Measurements from ENCODE around the gene SORBS2. TPM values are rescaled to one million over a fixed set of nuclear protein-coding genes. Genes with fewer than 3 reads are reported as not detected.

SORBS2 gene
- total RNA-seq, 4 donors from 2014 or later, result 17.4 to 40.8 (median 21.9) TPM

DNA sequence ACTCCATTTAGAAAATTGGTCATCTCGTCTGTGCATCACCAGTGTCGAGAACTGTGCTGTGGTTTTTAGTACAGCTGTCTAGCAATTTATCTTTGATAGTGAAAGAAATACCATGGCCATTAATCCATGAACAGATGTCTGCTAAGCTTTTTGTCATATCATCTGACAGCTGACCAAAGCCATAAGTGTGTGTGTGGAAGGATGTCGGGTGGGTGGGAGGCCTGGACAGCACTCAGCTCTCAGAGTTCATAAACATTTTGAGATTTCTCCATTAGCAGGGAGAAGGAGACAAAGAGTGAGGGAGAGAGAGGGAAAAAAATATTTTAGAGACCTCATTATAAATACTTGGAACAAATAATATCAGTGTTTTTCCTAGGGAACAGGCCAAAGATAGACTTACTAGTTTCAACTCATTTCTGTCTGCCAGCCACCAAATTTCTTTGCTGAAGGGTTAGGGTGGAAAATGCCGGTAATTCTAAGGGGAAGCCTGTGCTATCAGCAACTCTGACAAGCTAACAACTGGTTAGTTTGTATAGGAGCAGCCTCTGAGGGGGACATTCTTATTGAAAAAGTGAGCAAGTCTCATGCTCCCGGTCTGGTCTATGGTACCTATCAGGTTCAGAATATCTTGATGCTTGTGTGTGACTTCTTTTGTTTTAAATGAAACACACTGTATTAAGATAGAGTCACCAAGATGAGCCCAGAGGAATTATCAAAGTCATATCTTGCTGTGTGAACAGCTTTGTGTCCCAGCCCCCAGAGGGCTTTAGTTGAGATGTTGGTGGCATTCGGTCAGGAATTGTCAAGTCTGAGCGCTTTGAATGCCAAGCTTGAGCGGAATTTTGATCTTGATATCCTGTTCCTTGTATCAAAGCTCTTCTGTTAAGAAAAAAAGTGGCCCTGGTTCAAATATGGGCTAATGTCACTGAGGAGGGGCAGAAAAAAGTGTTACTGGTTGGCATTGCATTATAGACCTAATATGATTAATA, 234.7 kb downstream of the SORBS2 start:
- WGBS, result 85% methylated on average over 8 of the region's 8 CpGs
- no peaks in the 10 kb centered on the region for H3K9me3 ChIP-seq
- no peak overlapping the region for H3K27ac ChIP-seq
- TF ChIP-seq POLR2AphosphoS5 (IDR thresholded peaks at IDR 0.05) (no peak), POLR2A (IDR thresholded peaks at IDR 0.05) (no peak), EP300 (IDR thresholded peaks at IDR 0.05) (no peak), CTCF (IDR thresholded peaks at IDR 0.05) (no peak)
- no peak for DNase-seq (ENCODE audit: low spot score in 2 of 2)
- H3K4me1 ChIP-seq, result peaks cover 5% of the 10 kb centered on the region
- H3K4me3 ChIP-seq, result no peak overlapping the region
- H3K36me3 ChIP-seq, result no peaks in the 10 kb centered on the region
- H3K27me3 ChIP-seq, result no peaks in the 10 kb centered on the region

DNA sequence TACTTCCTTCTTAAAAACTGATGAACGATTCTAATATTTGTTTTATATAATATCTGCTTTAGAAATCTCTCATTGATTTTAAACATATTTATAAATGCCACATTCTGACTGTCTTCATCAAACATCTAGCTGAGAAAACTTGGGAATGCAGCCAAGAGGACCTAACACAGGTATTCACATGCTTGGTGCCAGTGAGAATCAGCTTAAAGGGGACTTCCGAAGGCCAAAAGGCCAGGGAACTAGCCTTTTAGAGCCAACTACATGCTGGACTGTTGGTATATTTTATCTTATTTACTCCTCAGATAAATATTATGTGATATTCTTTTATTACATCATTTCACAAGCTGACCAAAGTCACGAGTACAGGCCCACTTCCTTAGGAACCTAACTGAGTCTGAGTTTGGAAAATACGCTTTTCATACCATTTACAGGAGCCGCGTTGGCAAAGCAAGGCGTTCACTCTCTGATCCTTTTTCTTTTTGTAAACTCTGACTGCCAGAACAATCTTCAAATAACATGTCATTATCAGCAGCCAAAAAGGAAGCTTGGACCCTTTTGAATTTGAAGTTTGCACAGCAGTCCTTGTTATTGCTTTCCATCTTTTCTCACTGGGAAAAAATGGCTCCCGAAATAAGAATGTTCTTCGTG, 235.6 kb downstream of the SORBS2 start:
- TF ChIP-seq EP300 (IDR thresholded peaks at IDR 0.05) (no peak), POLR2A (IDR thresholded peaks at IDR 0.05) (no peak), POLR2AphosphoS5 (IDR thresholded peaks at IDR 0.05) (no peak), CTCF (IDR thresholded peaks at IDR 0.05) (no peak)
- Histone ChIP-seq H3K27ac (no peak overlapping the region), H3K36me3 (no peaks in the 10 kb centered on the region), H3K4me3 (no peak overlapping the region), H3K9me3 (no peaks in the 10 kb centered on the region), H3K27me3 (no peaks in the 10 kb centered on the region), H3K4me1 (peaks cover 5% of the 10 kb centered on the region)
- no peak for DNase-seq (ENCODE audit: low spot score in 2 of 2)
- WGBS, result 79% methylated on average over 9 of the region's 9 CpGs

DNA sequence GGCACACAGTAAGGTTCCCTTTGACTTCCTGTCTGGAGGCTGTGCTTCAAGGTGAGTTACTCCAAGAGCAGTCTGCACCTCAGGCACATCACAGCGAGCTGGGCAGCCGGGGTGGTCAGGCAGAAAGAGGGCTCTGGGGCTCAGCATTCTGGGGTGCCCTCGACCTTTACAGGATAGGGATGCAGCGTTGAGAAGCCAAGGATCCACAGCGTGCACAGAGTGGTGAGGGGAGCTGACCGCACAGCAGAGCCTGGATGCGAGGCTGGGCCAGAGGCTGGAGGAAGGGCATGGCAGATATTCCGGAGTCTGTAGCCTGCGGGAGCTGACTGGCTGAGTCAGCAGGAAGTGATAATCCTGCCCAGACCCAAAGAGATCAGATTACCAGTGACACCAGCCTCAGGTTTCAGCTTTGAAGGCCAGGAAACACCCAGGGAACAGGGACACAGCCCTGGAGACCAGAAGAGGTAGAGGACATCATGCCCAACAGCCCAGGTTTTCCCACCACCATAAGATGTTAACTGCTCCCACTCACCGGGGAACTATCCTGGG, 238.3 kb downstream of the SORBS2 start:
- no peak overlapping the region for H3K4me3 ChIP-seq
- H3K27ac ChIP-seq, result no peak overlapping the region
- no peaks in the 10 kb centered on the region for H3K36me3 ChIP-seq
- H3K4me1 ChIP-seq, result peaks cover 5% of the 10 kb centered on the region
- no peaks in the 10 kb centered on the region for H3K27me3 ChIP-seq
- 57% methylated on average over 10 of the region's 10 CpGs for WGBS
- TF ChIP-seq POLR2A (IDR thresholded peaks at IDR 0.05), result no peak
- no peak for TF ChIP-seq CTCF (IDR thresholded peaks at IDR 0.05)
- TF ChIP-seq POLR2AphosphoS5 (IDR thresholded peaks at IDR 0.05), result no peak
- TF ChIP-seq EP300 (IDR thresholded peaks at IDR 0.05), result no peak
- DNase-seq (ENCODE audit: low spot score in 2 of 2), result no peak
- H3K9me3 ChIP-seq, result no peaks in the 10 kb centered on the region

GRCh38 chr4:185570727-185571126, 241.3 kb downstream of the SORBS2 start:
- no peak overlapping the region for H3K4me3 ChIP-seq
- WGBS, result 92% methylated on average over 3 of the region's 3 CpGs
- no peak overlapping the region for H3K27ac ChIP-seq

More at GRCh38 chr4:185570727-185571126, 241.3 kb downstream of the SORBS2 start:
- no peaks in the 10 kb centered on the region for H3K36me3 ChIP-seq
- no peaks in the 10 kb centered on the region for H3K9me3 ChIP-seq
- no peak for DNase-seq (ENCODE audit: low spot score in 2 of 2)
- H3K27me3 ChIP-seq, result no peaks in the 10 kb centered on the region
- TF ChIP-seq POLR2A (IDR thresholded peaks at IDR 0.05), result no peak
- TF ChIP-seq CTCF (IDR thresholded peaks at IDR 0.05), result no peak
- TF ChIP-seq POLR2AphosphoS5 (IDR thresholded peaks at IDR 0.05), result no peak
- no peak for TF ChIP-seq EP300 (IDR thresholded peaks at IDR 0.05)
- peaks cover 29% of the 10 kb centered on the region for H3K4me1 ChIP-seq

Measured in suprapubic skin (tissue), 4 donors.